SK-N-DZ (cell line): ENCODE data around the gene RASA3.
A peak's percentile ranks its signal among the peaks of the same experiment; 100 is the strongest.

ENCODE experiments used
- DNase-seq: peaks from one replicate; pipeline ENCODE4 v3.0.0-alpha.2; 2015; ENCODE audit warnings: low spot score

RASA3 gene

DNA sequence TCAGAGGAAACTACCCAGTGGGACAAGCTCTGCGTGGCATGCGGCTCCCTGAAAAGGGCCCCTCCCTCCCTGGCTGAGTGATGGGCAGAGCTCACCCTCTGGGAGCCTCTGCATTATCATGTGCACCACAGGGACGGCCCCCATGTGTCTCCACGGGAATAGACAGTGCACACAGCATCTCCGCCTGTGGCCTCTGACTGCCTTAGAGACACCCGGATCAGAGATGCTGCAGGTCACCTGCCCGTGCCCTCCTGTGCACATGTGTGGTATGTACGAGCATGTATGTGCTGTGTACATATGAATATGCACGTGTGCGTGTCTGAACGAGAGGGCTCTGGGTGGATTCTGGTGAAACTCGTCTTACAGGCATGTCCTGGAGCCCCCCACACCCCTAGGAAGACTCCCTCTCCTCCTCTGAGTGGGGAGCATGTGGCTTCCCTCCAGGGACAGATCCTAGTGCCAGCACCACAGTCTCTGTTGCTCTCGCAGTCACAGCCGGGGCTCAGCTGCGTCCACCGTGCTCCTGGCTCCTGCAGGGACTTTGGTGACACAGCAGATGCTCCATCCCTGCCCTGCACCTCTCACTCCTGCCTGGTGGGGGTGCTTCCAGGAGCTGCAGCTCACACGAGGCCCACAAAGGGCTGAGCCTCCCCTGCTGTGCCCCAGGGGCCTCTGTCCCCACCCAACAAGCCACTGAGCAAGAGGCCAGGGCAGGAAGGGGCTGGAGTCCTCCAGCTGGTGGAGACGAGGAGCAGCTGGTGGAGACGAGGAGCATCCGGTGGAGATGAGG lies 178.2 kb downstream of the RASA3 start:
- DNase-seq, result no peak

DNA sequence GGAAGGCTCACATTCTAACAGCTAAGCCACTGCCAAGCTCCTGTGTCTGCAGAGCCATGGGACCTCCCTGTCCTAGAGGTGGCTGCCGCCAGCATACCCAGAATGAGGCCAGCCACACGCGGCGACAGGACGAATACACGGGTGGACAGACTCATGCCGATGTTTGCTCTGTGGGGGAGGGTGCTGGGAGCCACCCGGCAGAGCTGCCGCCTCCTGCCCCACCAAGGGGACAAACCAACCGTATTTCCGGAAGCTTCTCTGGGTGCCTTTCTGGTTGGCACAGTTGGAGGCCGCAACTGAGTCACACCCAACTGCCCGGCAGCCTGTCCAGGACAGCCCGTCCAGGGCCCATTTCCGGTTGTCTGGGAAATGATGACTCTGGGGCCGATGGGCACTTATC lies 178.9 kb downstream of the RASA3 start:
- DNase-seq, result no peak

DNA sequence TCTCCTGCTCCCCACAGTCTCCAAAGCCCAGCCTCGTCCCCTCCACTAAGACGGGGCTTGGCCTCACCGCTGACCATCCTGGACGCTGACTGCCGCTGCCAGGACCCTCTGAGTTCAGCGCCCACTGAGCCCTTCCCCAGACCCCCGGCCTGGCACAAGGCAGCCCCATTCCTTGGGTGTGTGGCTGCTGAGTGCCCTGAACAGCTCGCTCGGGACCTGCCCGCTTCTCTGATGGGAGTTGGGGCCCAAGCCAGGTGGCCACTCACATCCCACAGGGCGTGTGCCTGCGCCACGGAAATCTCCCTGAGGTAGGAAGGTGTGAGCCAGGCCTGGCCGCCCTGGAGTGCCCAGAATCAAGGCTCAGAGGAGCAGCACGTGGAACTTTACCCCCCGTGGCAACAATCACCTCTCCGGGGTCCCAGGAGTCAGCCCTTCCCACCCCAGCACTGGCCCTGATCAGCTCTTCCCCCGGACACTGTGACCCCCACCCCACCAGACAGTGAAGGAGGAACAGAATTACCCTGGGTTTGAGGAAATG lies 179.4 kb downstream of the RASA3 start:
- DNase-seq, result no peak

DNA sequence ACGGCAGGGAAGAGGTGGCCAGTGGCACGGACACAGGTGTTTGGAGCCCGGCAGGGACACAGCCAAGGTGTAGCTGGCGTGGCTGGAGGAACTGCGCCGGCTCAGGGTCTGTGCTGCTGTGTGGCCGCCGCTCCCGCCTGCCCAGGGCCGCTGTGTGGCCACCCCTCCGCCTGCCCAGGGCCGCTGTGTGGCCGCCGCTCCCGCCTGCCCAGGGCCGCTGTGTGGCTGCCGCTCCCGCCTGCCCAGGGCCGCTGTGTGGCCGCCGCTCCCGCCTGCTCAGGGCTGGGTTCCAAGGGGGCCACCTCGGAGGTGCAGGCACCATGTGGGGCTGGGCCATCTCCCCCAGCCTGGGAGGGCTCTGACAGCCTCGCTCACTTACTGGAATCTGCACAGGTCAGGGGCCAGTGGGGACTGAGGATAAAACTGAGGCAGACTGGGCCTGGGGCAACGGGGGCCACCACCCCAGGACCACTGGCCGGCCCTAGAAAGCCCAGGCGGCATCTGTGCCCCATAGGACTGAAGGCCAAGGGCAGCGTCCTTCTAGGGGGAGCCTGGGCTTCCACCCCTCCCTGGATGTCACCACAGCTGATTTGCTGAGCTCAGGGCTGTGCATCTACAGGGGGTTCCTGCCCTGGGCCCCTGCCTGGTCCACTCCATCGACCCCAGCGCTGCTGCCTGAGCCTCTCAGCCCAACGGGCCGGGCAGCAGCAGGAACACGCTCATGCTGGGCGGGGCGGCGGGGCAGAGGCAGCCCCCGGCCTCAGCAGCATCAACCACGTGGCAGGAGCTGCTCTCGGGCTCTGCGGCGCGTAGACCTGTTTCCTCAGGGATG lies 180.1 kb downstream of the RASA3 start:
- no peak for DNase-seq

DNA sequence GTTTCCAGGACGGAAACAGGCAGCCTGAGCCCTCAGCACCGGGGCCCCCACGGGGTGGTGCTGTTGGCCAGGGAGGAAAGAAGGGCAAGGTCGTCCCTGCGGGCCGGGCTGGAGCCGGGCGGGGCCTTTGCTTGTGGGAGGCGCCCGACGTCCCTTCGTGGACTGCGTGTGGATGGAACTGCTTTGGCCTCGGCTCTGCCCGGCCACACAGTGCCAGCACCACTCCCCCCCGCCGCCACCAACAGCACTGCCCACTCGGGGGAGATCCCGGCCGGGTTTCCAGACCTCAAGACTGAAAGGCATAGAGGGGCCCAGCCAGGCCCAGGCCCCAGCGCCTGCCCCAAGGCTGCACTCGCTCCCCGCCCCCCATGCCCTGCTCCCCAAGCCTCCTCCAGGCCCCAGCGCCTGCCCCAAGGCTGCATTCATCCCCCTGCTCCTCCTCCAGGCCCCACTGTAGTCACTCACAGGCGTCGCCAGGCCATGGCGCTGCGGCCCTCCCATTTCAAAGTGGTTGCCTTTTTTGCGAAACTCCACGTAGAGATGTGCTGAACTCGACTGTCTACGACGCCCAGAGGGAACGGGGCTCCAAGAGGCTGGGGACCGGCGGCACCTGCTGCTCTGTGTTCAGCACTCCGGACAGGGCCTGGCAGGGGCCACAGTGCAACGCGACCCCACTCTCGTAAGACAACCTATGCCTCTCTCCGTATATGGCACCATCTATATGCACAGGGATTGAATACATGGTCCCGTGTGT lies 181.0 kb downstream of the RASA3 start:
- peak; percentile 67 for DNase-seq

DNA sequence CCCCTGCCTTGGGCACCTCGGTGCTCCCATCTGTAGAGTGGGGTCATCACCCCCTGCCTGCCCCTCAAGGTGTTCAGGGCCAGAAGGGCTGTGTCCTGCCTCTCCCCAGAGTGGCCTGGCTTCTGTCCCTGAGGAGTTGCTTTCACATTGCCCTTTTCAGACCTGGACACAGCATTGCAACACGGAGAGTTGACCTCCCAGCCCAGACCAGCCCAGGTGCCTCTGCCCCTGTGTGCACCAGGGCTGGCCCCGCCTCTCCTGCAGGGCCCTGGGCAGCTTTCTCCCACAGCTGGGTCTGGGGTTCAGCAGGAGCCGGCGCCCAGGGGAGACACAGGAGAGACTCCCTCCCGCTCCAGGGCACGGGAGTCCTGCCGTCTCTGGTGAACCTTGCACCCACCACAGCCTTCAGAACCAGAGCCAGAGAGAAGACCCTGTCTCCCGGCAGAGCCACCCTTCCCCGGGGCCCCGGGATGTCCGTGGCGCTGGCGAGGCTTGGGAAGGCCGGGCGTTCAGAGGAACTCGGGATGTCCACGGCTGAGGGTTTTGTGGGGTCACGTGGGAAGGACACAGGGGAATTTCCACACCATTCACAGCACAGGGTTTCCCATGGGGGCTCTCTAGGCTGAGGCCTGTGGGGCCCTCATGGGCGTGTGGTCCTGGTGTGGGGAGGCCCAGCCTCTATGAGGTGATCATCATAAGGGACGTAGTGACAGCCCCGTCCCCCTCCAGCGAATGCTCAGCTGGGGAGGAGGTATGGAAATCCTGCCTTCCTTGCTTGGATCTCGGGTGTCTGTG lies 181.8 kb downstream of the RASA3 start:
- DNase-seq, result no peak

DNA sequence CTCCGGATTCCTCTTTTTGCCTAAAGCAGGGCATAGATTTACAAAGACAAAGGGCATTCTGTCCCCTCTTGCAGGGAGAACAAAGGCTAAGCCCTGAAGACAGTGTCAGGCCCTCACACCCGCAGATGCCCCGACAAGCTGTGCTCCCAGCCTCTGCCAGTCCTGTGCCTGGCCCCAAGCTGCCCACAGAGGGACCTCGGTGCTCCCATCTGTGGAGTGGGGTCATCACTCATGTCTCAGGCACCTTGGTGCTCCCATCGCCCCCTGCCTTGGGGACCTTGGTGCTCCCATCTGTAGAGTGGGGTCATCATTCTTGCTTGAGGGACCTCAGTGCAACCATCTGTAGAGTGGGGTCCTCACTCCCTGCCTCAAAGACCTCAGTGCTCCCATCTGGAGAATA lies 182.9 kb downstream of the RASA3 start:
- DNase-seq, result no peak

DNA sequence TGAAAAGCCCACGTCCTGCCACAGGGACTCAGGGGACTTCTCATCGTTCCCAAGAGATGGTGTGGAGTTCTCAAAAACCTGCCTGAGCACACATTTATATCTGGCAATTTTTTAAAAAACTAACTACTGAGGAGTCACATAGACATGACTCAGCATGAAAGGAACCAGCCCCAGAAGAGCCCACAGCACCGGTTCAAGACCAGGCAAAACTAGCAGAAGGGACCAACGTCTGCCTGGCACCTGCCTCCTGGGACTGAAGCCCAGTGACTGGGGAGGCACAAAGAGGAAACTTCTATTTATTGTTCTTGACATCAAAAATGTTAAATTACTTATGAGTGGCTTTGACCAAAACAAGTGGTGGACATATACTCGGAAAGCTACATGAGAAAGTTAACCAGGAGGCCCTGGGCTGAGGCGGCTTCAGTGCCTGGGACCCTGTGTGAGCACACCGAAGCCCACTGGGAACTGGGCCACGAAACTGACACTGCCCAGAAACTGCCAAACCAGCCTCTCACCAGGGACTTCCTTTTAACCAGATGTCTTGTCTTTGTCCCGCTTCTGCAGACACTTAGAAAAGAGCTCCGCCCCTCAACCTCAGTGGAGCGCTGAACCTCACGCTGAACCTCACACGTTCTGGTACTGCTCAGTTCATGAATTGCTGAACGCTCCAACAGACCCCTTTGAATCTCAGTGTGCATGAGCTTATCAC lies 184.2 kb downstream of the RASA3 start:
- no peak for DNase-seq

DNA sequence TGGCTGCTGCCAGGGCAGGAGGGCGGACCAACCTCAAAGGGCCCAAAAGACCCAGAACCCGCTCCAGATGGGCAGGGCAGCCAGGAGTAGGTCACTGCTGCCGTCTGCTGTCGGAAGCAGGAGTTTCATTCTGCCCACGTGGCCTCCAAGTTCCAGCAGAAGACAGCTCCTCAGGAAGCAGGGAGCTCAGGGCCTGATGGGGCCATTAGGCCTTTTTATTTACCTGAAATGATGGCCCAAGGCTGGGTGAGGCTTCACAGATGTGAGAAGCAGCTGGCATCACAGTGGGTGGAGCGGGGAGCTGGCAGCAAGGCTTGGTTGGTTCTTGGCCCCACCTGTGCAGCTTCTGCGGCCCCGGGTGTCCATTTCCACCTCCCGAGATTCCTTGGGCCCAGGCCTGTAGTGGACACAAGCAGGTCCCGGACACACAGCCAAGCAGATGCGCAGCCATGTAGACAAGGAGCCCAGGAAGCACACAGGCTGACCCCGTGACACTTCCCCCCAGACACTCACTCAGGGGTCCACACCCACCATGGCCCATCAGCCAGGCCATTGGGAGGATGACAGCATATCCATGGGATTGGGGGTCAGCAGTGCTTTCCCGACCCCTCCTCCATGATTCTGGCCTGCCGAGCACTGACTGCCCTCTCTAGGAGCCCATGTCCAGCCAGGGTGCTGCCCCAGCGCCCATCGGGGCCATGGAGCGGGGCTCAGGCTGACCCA lies 185.0 kb downstream of the RASA3 start:
- no peak for DNase-seq

DNA sequence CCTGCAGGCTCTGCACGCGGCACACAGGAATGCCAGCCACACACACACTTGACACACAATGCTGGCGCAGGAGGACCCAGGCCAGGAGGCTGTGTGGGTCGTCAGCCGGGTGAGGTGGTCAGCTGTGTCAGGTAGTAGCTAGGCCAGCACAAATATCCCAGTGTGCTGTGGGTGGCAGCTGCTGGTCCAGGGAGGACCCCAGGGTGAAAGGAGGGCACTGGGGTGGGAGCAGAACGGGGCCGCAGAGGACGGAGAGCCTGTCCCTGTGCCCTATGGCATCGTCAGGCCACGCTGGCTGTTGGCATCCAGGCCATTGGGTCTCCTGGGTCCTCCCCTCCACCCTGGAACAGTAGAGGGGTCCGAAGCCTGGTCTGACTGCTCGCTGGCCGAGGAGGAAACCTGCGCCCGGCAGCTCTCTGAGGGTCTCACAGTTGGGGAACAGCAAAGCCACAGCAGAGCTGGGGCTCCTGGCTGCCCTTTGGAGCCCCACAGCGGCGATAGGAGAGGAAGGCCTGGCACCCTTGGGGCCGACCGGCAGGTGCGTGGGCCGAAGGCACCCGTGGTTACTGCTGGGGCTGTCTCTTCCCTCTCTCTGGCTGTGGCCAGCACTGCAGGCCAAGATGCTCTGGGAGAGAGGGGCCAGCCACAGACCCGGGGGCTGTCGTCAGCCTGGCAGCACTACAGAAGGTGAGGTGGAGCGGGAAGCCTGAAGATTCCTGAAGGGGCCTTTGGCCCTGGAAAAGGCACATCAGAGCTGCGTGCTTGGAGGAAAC lies 185.8 kb downstream of the RASA3 start:
- DNase-seq, result no peak

DNA sequence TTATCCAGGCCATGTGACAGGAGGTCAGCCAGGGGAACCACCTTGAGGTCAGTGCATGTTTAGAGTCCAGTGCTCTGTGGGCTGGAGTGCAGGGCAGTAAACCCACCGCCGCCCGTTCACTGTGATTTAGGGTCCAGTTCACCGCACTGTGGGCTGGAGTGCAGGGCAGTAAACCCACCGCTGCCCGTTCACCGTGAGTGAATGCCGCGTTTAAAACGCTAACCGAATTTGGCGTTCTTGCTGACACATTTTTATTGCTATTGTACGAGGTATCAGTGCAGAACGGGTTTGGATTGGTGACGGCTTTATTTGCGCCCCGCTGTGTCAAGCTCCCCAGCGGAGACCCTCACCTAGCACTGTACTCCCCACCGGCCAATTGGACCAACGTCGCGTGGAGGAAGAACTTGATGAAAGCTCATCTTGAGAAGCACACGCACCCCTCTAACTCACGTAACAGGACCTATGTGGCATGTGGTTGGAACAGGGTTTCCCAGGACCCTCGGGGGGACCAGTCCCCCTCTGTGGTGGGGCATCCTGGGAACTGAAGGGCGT lies 186.5 kb downstream of the RASA3 start:
- DNase-seq, result no peak

DNA sequence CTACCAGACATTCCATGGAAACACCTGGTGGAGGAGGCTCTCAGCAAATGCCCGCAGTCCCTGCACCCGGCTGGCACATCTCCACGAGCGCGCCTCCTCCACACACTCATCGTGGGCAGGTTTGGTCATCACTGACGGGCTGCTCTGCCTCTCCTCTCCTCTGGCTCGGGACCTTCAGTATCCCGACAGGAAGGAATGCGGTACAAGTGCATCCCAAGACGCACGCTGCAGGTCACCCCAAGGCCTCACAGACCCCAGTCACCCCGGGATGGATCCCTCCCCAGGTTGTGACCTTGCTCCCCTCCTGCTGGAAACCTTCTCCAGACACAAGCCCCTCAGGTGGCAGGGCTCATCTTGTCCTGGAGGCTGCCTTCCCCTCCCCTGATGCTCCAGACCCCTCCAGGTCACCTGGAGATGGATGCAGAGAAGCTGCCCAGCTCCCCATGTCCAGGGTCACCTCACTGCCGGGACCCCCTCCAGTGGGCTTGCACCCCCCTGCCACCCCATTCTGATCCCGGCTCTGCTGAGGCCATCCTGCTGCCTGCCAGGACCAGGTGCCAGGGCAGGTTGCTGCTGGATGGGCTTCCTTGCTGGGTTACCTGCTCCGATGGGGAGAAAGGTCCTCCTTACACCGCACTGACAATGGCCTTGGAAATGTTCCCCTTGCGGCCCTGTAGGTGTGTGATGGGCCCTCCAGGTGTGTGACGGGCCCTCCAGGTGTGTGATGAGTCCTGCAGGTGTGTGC lies 188.4 kb downstream of the RASA3 start:
- no peak for DNase-seq

DNA sequence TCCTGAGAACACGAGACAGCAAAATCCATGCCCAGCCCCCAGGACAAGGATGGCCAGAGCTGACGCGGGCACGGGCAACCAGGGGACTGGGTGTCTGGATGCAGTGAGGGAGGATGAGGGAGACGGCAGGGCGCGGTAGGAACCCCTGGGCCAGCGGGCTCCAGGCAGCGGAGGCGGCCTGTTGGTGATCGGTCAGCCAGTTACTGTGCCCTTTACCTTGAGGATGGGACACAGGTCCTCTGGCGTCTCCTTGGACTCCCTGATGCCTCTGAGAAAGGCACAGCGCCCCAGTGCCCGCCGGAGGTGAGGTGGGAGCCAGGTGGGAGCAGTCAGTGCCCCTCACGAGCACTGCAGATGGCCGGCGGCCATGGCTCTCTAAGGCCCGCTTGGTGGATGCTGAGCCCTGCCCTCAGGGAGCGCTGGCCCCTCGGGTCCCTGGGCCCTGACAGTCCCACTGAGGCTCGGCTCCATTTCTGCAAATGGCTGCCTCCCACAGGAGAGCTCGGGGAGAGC lies 189.8 kb downstream of the RASA3 start:
- no peak for DNase-seq

DNA sequence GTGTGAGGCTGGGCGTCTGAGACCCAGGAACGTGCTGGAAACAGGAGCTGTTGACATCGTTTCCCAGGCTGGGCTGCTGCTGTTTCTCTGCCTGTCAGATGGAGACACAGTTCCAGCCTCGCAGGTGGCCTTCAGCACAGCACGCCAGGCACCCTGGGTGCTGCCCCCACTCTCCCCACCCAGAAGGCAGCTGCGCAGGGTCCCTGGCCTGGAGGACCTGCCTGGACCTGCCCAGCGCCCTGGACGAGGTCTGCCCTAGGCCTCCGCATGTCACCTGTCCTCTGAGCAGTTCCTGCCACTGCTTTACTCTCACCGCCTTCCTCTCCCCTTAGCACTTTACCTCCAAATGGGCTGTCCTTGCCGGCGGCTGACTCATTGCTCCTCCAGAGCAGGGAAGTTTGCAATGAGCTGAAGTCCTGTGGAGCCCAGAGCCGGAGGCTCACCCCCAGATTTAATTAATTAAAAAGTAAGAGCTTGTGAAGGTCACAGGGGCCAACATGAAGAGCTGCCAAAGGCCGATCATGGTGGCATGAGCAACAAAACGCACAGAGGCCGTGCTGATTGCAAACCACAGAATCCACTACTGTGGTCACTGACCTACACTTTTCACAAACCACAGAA lies 190.7 kb downstream of the RASA3 start:
- no peak for DNase-seq

DNA sequence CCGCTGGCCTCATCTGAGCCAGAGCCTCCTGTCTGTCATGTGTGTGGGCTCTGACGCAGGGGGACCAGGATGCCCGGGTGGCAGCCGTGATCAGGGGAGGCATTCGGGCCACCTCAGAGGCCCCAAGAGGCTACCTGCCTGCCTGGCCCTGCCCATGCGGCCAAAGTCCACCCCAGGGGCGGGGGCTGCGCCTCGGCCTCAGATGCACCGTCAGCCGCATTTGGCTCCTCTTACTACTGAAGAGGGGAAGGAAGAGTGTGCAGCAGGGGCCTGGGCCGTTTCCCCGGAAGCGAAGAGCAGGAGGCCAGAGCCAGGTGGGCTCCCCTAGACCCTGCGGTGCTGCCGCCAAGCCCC lies 192.5 kb downstream of the RASA3 start:
- no peak for DNase-seq

DNA sequence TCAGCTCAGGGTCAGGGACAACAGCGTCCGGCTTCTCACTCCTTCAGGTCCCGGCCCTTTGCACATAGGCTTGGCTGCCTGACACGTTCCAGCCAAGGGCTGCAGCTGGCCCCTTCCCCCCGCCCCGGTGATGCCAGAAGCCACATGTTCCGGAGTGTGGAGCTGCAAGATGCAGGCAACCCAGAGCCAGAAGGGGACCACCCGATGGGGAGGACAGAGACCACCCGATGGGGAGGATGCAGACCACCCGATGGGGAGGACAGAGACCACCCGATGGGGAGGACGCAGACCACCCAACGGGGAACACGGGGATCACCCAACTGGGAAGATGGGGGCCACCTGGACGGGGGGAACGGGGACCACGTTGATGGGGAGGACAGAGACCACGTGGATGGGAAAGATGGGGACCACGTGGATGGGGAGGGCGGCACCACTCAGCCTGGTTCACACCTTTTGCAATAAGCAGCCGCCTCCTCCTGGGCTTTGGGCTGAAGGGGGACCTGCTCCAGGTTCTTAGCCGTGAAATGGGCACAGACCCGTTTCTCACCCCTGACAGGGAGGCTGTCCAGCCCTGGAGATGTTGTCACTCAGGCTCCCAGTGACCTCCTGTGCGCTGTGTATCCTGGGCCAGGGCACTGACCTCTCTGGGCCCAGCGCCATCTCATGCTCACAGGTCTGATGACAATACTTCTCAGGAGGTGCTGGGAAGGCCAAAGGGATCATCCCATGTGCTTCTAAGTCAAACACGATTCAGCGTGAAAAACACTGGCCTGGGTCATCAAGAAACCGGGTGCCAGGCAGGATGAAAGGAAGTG lies 193.1 kb downstream of the RASA3 start:
- DNase-seq, result no peak

DNA sequence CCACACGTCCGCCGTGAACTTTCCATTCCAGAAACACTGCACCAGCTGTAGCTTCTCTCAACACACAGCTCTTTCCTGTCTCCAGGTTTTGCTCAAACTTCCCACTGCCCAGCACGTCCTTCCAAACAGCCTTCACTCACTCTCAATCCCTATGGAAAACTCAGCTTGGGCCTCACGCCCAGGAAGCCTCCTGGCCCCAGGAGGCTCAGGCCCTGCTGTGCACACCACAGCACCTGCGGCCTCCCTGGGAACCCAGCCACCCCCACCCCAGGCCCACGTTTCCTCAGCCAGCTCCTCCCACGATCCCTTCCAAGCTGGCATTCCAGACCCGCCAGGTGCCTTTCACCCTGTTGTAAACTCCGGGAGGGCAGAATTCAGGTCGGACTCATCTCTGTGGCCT lies 193.7 kb downstream of the RASA3 start:
- DNase-seq, result no peak
